ENCODE data around the gene ACO2. TPM values are rescaled to one million over a fixed set of nuclear protein-coding genes. Genes with fewer than 3 reads are reported as not detected.

ACO2 gene
- total RNA-seq, 4 donors from 2014 or later: 83.7 to 90.4 (median 87.0) TPM

- H3K4me1 ChIP-seq: peaks cover 5 to 51% (median 21%) of the 10 kb centered on the region in 3 donors
- TF ChIP-seq CTCF (IDR thresholded peaks at IDR 0.05) (no peak), POLR2A (IDR thresholded peaks at IDR 0.05) (no peak)
- H3K27me3 ChIP-seq: no peaks in the 10 kb centered on the region
- no peaks in the 10 kb centered on the region for H3K9me3 ChIP-seq
- peaks cover 10 to 67% (median 15%) of the 10 kb centered on the region in 3 donors for H3K36me3 ChIP-seq
- intact Hi-C loops (cut with DNase I): no loop called here
- H3K4me3 ChIP-seq: no peak overlapping the region
- no peak for DNase-seq
- peak overlapping the region in 3 of 4 donors; percentile 7 to 71 (median 27) for H3K27ac ChIP-seq
- WGBS, 2 donors: 40 to 63% methylated on average over 2 to 6 of the region's 6 CpGs
These were observed 29.5 kb downstream of the ACO2 start for GRCh38 chr22:41498303-41498835.

GRCh38 chr22:41499624-41500280, 30.8 kb downstream of the ACO2 start:
- DNase-seq: no peak
- no peak for TF ChIP-seq POLR2A (IDR thresholded peaks at IDR 0.05)
- TF ChIP-seq CTCF (IDR thresholded peaks at IDR 0.05): no peak
- no peaks in the 10 kb centered on the region for H3K9me3 ChIP-seq
- peaks cover 5 to 60% (median 31%) of the 10 kb centered on the region in 3 donors for H3K4me1 ChIP-seq
- peak overlapping the region in 2 of 4 donors; percentile 15 to 71 for H3K27ac ChIP-seq
- intact Hi-C loops (cut with DNase I): no loop called here
- H3K36me3 ChIP-seq: peaks cover 10 to 69% (median 19%) of the 10 kb centered on the region in 3 donors
- 31 to 85% methylated on average over 7 to 8 of the region's 10 CpGs for WGBS, 2 donors
- no peaks in the 10 kb centered on the region for H3K27me3 ChIP-seq
- no peak overlapping the region for H3K4me3 ChIP-seq

GRCh38 chr22:41500303-41500702, 31.4 kb downstream of the ACO2 start:
- no peaks in the 10 kb centered on the region for H3K27me3 ChIP-seq
- WGBS, 2 donors: 64 to 70% methylated on average over 7 of the region's 7 CpGs
- peaks cover 5 to 66% (median 35%) of the 10 kb centered on the region in 3 donors for H3K4me1 ChIP-seq
- DNase-seq: no peak
- H3K9me3 ChIP-seq: no peaks in the 10 kb centered on the region
- H3K36me3 ChIP-seq: peaks cover 10 to 69% (median 19%) of the 10 kb centered on the region in 3 donors
- H3K27ac ChIP-seq: peak overlapping the region in 1 of 4 donors; percentile 16
- intact Hi-C loops (cut with DNase I): no loop called here
- no peak for TF ChIP-seq POLR2A (IDR thresholded peaks at IDR 0.05)
- no peak for TF ChIP-seq CTCF (IDR thresholded peaks at IDR 0.05)
- H3K4me3 ChIP-seq: no peak overlapping the region

- Histone ChIP-seq H3K27me3 (no peaks in the 10 kb centered on the region), H3K27ac (peak overlapping the region in 1 of 4 donors; percentile 16), H3K9me3 (no peaks in the 10 kb centered on the region), H3K36me3 (peaks cover 10 to 69% (median 19%) of the 10 kb centered on the region in 3 donors), H3K4me3 (no peak overlapping the region), H3K4me1 (peaks cover 5 to 72% (median 35%) of the 10 kb centered on the region in 3 donors)
- DNase-seq: no peak
- WGBS, 2 donors: 78 to 84% methylated on average over 5 of the region's 5 CpGs
- intact Hi-C loops (cut with DNase I): no loop called here
- TF ChIP-seq CTCF (IDR thresholded peaks at IDR 0.05) (peak in 3 of 6 experiments; percentile 8 to 37 (median 25)), POLR2A (IDR thresholded peaks at IDR 0.05) (no peak)
These were observed 32.3 kb downstream of the ACO2 start for GRCh38 chr22:41501209-41501608.

GRCh38 chr22:41504397-41504796, 35.5 kb downstream of the ACO2 start:
- intact Hi-C loops (cut with DNase I): no loop called here
- WGBS, 2 donors: 27 to 39% methylated on average over 7 of the region's 7 CpGs
- Histone ChIP-seq H3K9me3 (no peaks in the 10 kb centered on the region), H3K27me3 (no peaks in the 10 kb centered on the region), H3K27ac (peak overlapping the region in 2 of 4 donors; percentile 51 to 53), H3K4me1 (peaks cover 0 to 76% (median 26%) of the 10 kb centered on the region in 3 donors), H3K36me3 (peaks cover 10 to 91% (median 34%) of the 10 kb centered on the region in 3 donors), H3K4me3 (no peak overlapping the region)
- DNase-seq: no peak
- TF ChIP-seq POLR2A (IDR thresholded peaks at IDR 0.05) (no peak), CTCF (IDR thresholded peaks at IDR 0.05) (no peak)

All from esophagus squamous epithelium (tissue), 5 donors.